Measurements from ENCODE around the gene ERCC6L.

DNA sequence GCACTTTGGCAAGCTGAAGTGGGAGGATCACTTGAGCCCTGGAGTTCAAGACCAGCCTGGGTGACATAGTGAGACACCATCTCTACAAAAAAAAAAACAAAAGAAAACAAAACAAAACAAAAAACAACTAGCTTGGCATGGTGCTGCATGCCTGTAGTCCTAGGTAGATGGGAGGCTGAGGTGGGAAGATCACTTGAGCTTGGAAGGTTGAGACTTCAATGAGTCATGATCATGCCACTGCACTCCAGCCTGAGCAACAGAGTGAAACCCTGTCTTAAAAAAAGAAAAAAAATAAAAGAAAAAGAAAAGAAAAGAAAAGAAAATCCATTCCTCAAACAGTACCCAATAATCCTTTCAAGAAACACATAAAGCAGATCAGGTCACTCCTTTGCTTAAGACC lies 14.9 kb upstream of the ERCC6L start:
- TF ChIP-seq GATA2 (IDR thresholded peaks at IDR 0.05; ENCODE audit: low read depth, low read length) (no peak), GATA3 (IDR thresholded peaks at IDR 0.05; ENCODE audit: low read depth, low read length) (no peak)
